Epithelial cell of esophagus (primary cell): Measurements from ENCODE around the gene ASB8.

Experiments
- DNase-seq: peaks from one replicate; pipeline ENCODE4 v3.0.0; 2010; ENCODE audit warnings: low read depth
- H3K4me3 ChIP-seq: 2 replicates; pipeline ENCODE4 v1.5.1; 2011; ENCODE audit warnings: mild to moderate bottlenecking, low read length, control low read depth
- CTCF ChIP-seq: IDR thresholded peaks from 2 replicates; pipeline ENCODE4 v1.5.1; 2011; ENCODE audit warnings: low read depth, mild to moderate bottlenecking, low read length, control low read depth, inconsistent platforms; ENCODE audit not compliant: insufficient read depth; ENCODE audit errors: missing control alignments

ASB8 gene

GRCh38 chr12:48198985-48199384 is 41.7 kb upstream of the ASB8 start:
- H3K4me3 ChIP-seq, result peak overlapping the region; percentile 92
- no peak for TF ChIP-seq CTCF
- no peak for DNase-seq

GRCh38 chr12:48198672-48198971 is 41.3 kb upstream of the ASB8 start:
- TF ChIP-seq CTCF, result no peak
- DNase-seq, result peak; percentile 26
- peak overlapping the region; percentile 92 for H3K4me3 ChIP-seq

GRCh38 chr12:48197971-48198671 is 40.8 kb upstream of the ASB8 start:
- peak; percentile 95 for DNase-seq
- H3K4me3 ChIP-seq, result peak overlapping the region; percentile 92
- TF ChIP-seq CTCF, result no peak

- peak; percentile 51 for TF ChIP-seq CTCF
- peak; percentile 45 for DNase-seq
- peak overlapping the region; percentile 92 for H3K4me3 ChIP-seq
Measured at GRCh38 chr12:48197549-48197970, 40.2 kb upstream of the ASB8 start.

DNA sequence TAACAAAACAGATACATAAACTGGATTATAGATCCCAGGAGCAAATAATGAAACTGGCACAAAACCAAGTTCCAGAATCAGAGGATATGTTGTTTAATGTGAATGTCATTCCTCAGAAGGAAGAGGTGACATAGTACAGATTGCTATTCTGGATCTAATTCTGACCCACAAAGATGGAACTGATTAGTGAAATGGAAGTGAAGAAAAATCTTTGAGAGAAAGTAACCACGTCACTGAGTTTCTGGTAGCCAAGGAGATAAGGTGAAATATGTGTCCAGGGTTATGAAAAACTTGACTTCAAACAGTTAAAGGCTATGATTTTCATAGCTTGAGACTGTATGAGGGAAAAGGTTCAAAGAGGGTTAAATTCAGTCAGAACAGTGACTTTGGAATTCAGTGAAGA is 37.5 kb upstream of the ASB8 start:
- no peak overlapping the region for H3K4me3 ChIP-seq
- DNase-seq, result no peak
- TF ChIP-seq CTCF, result no peak

- no peak for TF ChIP-seq CTCF
- no peak overlapping the region for H3K4me3 ChIP-seq
- DNase-seq, result peak; percentile 57
Measured at GRCh38 chr12:48193623-48194022, 36.3 kb upstream of the ASB8 start.

- DNase-seq, result no peak
- no peak for TF ChIP-seq CTCF
- H3K4me3 ChIP-seq, result no peak overlapping the region
Measured at GRCh38 chr12:48192861-48193260, 35.5 kb upstream of the ASB8 start.
